Panc1 (cell line): ENCODE results near the gene LRRFIP1.

ENCODE experiments used
- CTCF ChIP-seq: fragments of 450-650 bp; IDR thresholded peaks from 2 replicates; pipeline ENCODE4 v1.5.1; 2017; ENCODE audit warnings: mild to moderate bottlenecking
- POLR2AphosphoS5 ChIP-seq: IDR thresholded peaks from 2 replicates; pipeline ENCODE4 v1.6.1; 2012; ENCODE audit warnings: mild to moderate bottlenecking, low read depth, low read length, moderate library complexity
- REST ChIP-seq, 2 experiments: IDR thresholded peaks; 2 replicates each; pipeline ENCODE4 v1.6.1; 2011 to 2012; ENCODE audit warnings: low read depth in 2 of 2, control low read depth in 1 of 2, low read length in 1 of 2, mild to moderate bottlenecking in 1 of 2, moderate library complexity in 1 of 2; ENCODE audit not compliant: insufficient read depth in 1 of 2
- SIN3A ChIP-seq: IDR thresholded peaks from 2 replicates; pipeline ENCODE4 v1.6.1; 2012; ENCODE audit warnings: low read depth, mild to moderate bottlenecking, low read length, moderate library complexity, borderline replicate concordance; ENCODE audit not compliant: insufficient read depth

- TF ChIP-seq CTCF (no peak), REST (IDR thresholded peaks at IDR 0.05; ENCODE audit: insufficient read depth in 1 of 2, low read depth in 2 of 2, low read length in 1 of 2) (no peak), POLR2AphosphoS5 (no peak), SIN3A (no peak)
Observed at GRCh38 chr2:237688081-237688480, 60.7 kb downstream of the LRRFIP1 start.
